Measurements from ENCODE around the gene DAGLB.
"Not testable (repeated sequence)": the region's sequence is repeated elsewhere in the genome, so short reads cannot be mapped to it uniquely, and the experiment has no call there.

DAGLB gene

DNA sequence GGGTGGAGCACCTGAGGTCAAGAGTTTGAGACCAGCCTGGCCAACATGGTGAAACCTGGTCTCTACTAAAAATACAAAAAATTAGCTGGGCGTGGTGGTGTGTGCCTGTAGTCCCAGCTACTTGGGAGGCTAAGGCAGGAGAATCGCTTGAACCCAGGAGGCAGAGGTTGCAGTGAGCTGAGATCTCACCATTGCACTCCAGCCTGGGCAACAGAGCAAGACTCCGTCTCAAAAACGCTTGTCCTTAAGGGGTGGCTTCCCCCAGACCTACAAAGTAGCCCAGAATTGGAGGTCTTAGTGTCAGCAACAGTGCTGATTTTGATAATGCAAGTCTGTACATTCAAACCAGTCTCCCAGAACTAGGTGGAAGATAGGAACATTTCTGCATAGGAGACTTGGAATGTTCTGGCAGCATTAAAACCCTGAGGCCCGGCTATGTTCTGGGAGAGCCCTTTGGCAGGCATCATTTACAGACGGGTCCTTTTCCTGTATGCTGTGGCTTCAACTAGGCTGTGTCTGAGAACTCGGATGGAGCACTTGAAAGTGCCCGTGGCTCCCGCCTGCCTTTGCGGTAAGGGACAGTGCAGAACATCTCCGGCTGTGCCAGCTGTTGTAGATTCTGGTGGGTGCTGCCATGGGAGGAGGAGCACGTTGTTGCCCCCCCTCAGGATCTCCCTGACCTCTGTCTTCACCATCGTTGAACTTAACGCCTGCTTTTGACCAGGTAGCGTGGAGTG, 49.8 kb downstream of the DAGLB start:
- not testable (repeated sequence) for DNase-seq

DNA sequence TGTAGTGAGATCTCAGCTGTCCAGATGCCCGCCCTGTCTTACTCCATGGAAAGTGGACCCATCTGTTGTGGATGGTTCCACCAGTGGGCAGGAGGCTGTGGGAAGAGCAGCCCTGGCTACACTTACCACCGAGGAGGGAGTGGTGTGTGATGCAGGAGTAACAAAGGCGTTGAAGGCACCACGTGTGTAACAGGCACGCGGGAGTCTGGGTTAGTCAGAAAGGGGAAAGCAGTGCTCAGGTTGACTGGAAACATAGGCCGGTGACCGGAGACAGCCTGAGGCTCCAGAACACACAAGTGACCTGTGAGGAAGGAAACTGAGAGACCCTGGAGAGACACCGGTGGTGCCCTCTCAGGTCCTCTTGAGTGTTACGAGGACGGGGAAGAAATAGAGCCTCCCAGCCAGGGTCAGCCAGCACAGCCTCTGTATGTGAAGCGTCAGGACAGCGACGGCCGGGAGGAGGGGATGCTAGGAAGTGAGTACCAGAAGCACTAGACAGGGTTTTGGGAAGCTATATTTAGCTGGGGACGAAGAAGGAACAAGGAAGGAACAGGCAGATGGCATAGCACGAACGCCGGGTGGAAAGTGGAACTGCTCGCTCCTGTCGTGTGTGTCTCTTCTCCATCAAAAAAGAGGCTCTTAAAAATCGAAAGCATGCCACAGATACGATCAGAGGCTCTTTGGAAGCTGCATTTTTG, 51.7 kb downstream of the DAGLB start:
- no peak for DNase-seq

DNA sequence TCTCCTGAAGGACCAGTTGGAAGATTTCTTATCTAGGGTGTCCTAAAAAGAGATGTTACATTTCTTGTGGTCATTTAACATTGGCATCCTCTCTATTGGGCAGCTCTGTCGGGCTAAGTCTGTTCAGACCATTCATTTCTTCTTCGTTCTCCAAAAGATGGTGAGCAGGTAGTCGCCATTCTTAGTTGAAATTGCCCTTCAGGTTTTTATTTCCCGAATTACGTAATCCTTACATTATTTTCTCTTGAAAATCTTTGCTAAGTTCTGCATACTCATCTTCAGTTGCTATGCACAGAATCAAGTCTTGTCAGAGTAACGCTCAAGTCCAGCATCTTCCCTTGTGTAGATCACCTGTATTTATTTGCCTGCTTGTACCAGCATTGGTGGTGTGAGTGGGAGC, 53.6 kb downstream of the DAGLB start:
- DNase-seq = no peak

DNA sequence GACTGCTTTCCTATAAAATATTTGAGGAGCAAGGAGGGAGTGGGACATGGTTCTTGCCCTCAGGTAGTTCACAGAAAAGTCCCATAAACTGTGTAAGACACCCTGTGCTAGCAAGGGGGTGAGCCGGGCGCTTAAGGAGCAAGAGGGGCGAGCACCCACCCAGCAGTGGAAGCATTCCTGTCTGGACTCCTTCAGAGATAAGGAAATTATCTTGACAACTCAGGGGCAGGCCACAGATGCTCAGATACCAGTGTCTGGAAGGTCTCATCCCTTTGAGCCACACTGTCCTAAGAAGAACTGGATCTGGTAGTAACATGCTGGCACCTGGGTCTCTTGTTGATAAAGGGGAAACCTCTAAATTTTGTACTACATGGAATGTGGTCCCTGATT, 54.1 kb downstream of the DAGLB start:
- no peak for DNase-seq

DNA sequence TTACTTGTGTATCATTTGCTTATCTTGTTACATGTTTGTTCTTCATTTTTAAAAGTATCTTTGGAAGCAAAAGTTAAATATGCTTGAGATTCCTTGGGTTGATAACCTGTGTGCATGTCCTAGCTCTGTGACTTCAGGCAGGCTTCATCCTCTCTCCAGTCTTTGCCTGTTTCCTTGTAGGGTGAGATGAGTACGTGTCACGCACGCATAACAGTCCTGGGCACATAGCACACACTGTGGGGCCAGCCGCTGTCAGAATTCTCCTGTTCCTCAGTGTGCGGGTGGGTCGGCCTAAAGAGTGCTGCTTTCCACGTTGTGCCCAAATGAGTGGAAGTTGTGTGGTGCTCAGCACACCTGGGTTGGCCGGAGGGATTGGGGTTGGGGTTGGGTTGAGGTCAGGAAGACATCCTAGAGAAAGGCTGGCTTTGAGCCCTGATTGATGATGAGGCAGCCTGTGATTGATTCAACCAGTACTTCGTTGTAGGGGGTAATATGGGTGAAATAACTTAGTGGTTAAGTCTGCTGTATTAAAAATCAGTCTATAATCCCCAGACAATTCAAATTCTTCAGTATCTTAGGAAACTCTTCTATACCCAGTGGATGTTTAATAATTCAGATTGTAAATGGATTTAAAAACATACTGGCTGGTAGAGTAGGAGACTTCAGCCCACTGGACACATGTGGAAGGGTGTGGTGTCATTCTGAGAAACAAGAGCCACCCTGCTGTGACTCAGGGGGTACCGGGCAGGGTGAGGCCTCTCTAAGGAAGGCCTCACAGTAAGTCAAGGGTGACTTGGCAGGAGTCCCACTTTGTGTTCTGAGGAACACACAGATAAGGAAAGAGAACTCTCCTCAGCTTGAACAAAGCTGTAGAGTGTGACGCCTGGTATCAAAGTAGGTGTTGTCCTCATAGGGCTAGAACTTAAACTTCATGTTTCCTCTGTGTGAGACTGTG, 54.8 kb downstream of the DAGLB start:
- peak in 1 of 5 experiments; percentile 70 for DNase-seq

DNA sequence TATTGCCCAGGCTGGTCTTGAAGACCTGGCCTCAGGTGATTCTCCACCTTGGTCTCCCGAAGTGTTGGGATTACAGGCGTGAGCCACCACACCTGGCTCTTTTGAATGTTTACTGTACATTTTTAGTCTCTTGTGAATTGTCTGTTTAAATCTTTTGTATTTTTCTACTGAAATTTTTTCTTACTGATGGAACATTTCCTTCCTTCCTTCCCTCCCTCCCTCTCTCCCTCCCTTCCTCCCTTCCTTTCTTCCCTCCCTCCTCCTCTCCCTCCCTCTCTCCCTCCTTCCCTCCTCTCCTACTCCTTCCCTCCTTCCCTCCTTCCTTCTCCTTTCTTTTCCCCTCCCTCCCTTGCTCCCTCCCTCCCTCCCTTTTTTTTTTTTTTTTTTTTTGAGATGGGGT, 58.0 kb downstream of the DAGLB start:
- DNase-seq = no peak

DNA sequence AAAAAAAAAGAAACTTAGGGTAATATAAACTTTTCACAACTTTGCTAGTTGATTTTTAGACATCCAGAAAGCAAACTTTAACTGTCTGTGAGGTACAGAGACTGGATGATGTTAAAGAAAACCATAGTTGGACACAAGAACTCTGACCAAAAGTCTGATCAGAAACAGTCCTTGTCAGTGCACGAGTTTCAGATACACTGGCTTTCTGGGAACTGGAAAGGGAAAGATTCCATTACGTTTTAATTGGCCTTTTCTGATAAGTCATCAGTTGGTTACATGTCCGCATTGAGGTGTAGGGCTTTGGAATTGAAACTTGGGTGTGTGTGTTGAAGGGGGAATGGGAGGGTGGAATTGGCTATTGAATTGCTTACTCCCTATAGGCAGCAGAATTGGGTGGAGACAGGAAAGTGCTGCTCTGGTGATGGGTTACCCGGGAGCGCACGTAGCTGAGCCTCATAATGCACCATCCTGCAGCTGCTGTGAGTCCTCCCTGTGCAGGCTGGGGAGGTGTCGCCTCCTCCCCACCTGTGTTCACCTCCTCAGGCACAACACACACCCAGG, 59.9 kb downstream of the DAGLB start:
- no peak for DNase-seq

DNA sequence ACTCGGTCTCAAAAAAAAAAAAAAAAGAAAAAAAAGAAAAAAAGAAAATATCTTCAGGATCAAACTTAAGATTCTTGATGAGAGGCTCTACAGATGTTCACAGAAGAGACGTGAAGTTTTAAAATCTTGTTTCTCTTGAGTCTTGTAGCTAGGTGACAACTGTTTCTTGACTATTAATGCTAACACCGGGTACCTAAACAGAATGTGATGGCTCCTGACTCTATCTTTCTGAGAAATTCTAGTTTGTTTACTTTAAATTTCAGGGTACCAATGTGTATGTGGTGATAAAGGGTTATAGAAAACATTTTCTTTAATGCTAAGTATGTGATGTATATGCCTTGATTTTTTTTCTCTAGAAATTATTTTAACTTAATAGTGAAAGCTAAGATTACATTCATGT, 61.0 kb downstream of the DAGLB start:
- no peak for DNase-seq

DNA sequence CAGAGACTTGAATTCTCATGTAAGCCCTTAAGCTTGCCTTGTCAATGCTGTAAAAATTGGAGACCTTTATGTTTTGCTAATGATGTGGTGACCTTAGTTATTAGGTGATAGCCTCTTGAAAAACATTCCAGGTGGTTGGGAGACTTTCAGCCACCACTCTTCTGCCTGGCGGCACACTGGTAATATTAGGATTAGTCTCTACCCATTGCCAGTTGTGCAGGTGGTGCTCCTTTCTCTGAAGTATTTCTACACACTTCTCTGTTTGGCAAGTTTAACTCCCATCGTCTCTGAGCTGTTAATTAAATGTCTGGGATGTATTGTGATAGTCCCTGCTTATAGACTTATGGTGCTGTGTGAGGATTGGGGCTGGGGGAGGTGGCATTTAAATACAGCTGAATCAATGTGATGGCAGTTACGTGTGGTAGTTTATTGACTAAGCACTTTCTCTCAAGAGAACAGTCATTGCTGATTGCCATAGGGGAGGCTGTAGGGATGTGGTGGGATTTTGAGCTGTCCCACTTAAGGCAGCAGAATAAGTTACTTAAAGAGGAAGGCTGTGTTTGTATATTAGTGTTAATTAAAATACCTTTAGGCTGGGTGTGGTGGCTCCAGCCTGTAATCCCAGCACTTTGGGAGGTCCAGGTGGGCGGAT, 61.7 kb downstream of the DAGLB start:
- no peak for DNase-seq

DNA sequence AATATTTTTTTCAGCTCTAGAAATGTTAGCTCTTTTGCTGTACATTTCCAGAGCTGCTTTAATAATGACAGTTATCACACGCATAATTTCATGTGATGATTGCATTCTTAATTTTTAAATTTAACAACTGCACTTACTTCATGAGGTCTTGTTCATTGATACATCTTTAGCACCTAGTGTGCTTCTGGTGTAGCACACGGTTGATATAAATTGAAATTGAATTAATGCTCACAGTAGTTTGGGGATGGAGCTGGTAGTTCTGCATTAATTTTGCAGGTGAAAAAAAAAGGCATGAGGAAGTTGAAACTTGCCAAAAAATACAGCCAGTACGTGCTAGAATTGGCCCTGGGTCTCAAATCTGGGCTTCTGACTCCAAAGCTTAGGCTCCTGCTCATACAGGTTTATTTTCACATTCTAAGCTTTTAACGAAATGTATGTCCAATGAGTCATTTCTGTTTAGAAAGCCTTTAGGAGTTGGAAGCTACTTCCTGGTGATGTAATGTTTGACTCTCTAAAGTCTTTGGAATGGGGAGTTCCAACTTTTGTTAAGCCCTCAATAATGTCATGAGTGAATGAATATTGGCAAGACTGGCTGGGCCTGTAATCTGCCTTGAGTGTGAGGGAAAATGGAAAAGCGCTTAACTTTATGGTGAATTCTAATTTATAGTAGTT, 62.5 kb downstream of the DAGLB start:
- DNase-seq = no peak

DNA sequence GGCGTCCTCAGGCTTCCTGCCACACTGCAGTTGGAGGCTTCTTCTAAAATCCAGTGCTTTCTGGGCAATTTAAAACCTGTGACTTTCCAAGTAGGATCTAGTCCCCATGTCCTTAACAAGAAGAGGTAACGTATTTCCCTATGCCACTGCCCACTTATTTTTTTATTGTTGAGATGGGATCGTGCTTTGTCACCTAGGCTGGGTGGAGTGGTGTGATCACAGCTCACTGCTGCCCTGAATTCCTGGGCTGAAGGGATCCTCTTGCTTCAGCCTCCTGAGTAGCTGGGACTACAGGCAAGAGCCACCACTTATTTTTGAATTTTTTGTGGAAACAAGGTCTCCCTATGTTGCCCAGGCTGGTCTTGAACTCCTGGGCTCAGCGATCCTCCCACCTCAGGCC, 63.4 kb downstream of the DAGLB start:
- DNase-seq = no peak

DNA sequence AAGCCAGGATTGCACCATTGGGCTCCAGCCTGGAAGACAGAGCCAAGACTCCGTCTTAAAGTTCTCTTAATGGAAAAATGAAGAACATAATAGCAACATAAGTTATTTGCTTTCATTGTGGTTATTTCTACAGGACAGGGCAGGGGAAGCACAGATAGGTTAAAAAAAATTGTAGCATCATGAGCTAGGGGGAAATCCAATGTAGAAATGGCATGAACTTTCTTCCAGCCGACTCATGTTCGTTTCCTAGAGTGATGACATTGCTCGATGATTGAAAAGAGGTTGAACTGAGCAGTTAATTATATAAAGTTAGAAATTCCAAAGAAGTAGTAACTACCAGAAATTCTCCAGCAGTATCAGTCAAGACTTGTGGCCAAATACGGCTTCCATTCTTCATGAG, 64.9 kb downstream of the DAGLB start:
- no peak for DNase-seq

DNA sequence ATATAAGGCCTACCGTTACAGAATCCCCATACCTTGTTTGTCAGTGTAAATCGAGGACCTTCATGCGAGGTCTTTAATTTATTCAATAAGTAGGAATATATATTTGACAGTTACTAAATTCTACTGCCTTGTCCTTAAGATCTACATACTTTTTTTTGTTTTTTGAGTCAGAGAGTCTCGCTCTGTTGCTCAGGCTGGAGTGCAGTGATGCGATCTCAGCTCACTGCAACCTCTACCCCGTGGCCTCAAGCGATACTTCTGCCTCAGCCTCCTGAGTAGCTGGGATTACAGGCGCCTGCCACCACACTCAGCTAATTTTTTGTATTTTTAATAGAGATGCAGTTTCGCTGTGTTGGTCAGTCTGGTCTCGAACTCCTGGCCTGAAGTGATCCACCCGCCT, 65.9 kb downstream of the DAGLB start:
- not testable (repeated sequence) for DNase-seq

DNA sequence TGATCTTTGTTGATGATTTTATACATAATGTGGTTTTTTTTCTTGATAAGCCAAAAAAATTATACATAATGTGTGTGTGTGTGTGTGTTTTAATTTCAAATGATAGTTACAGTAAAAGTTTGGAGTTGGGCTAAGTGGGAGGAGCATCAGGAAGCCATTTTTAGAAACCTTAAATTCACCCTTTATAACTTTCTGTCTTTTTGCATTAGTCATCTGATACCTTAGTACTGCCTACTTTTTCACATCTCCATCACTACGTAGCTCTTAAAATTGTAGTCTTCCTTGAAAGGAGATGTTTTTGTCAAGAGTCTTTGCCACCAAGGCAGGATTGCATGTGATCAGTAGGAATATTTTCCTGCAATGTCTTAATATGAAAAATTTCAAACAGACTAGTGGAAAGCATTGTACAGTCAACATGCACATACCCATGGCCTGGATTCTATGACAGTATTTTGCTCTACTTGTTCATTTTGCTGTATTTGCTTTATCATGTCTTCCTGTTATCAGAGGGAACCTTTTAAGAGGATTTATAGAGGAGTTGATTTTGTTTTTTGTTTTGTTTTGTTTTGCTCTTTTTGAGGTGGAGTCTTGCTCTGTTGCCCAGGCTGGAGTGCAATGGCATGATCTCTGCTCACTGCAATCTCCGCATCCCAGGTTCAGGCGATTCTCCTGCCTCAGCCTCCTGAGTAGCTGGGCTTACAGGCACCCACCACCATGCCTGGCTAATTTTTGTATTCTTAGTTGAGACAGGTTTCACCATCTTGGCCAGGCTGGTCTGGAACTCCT, 67.3 kb downstream of the DAGLB start:
- DNase-seq = no peak

DNA sequence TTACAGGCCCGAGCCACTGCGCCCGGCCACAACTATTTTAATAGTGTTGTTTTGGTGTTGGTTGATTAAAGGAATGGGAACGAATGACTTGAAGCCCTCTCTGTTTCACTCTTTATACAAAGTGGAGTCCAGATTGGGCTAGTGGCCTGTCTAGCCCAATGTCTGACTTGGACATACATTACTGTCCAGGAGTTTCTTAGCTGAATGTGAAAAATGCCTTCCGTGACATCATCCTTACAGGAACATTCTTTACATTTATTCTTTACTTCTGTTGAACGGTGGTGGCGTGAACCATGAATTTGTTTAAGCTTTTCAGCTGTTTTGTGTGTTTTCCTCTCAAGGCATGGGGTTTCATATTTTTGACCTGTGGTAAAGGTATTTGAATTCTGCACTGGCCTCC, 67.9 kb downstream of the DAGLB start:
- DNase-seq = no peak

DNA sequence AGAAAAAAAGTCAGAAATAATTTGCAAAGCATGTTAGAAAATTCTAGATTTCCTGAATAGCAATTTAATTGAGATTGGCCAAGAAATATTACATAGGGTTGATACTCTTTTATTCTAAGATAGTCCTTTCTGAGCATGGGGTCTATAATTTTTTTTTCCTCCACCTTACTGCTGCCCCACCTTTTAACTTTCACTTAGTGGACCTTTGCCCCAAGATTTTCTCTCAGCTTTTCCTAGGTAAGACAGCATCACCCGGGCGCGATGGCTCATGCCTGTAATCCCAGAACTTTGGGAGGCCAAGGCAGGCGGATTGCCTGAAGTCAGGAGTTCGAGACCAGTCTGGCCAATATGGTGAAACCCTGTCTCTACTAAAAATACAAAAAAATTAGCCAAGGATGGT, 69.2 kb downstream of the DAGLB start:
- DNase-seq = not testable (repeated sequence)

DNA sequence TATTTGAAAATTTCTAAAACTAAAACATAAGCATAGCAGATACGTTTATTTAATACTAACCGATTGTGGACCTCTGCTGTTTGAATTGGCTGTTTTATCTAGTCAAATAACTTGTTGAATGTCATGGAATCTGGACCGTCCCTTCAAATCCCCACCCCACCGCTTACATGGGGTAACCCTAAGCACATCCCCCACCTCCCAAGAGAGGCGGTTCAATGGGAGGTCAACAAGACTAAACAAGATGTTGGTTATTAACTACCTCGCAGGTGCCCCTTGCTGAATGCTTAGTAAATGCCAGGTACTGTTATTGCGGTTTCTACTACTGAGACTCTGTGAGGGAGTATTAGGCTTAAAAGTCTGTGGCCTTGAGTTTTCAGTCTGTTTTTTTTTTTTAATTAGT, 70.9 kb downstream of the DAGLB start:
- DNase-seq = no peak

DNA sequence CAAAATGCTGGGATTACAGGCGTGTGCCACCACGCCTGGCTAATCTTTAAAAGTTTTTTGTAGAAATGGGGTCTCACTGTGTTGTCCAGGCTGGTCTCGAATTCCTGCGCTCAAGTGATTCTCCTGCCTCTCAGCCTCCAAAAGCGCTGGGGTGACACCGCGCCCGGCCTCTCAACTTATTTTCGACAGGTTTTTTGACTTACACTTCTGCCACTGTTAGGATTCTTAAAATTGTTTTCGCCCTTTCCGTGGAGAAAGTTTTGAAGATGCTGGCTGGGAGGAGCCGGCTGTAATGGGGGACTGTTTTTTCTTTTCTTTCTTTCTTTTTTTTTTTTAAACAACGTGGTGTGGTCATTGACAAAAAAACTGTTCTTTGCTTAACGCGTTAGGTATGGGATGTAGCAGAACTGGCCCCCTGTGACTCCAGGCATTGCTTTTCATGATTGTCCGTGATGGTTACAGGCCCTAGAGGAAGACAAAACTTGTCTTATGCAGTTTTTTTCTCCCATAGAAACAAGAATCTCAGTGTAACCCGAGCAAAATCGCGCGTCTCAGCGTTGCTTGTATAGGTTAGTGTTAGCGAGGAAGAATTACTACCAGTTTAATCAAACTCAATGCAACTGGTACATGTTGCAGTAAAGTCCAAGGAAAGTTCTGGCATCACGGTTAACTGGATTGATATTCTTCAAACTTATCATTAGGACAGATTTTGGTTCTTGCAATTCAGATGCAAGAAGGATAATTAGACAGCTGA, 72.2 kb downstream of the DAGLB start:
- DNase-seq = peak in 2 of 5 experiments; percentile 39 to 59

DNA sequence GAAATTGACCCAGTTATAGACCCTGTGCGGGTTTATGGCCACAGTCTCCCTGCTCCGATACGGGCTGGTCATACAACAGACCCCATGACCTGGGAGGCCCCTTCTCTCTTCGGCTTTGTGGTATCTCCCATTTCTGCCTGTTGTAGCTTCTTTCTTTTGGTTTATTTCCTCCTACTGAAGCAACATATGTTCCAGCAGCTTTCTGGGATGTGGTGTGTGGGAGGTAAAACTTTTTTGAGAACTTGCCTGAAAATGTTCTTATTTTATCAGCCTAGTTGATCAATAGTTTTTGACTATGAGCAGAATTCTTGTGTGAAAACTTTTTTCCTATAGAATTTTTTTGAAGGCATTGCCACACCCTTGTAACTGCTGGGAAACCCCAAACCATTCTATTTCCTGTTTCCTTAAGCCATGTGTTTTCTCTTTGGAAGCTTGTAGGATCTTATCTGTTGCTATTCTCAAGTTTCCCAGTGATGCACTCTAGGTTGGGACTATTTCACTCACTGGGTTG, 80.0 kb downstream of the DAGLB start:
- DNase-seq = no peak

DNA sequence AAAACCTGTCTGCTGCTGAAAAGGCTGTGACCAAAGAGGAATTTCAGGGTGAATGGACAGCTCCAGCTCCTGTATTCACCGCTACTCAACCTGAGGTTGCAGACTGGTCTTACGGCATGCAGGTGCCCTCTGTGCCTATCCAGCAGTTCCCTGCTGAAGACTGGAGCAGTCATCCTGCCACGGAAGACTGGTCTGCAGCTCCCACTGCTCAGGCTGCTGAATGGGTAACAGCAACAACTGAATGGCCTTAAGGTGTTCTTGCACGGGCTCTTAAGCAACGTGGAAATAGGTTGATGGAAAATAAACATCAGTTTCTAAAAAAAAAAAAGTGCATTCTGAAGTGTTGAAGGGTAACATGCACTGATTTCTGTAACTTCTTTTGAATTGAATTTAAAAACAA, 82.3 kb downstream of the DAGLB start:
- no peak for DNase-seq

Data from T-helper 2 cell (primary cell).